Measurements from ENCODE around the gene NF2. TPM values are rescaled to one million over a fixed set of nuclear protein-coding genes. Genes with fewer than 3 reads are reported as not detected.

The NF2 gene
- polyA plus RNA-seq, 3 donors, result 7.7 to 15.5 (median 8.4) TPM

- no peaks in the 10 kb centered on the region for H3K9me3 ChIP-seq (replicated peaks in 1 of 2; ENCODE audit: control insufficient read depth in 1 of 2, insufficient read depth in 1 of 2, low read length in 2 of 2)
- 100% methylated on average over 3 of the region's 10 CpGs for WGBS (ENCODE audit: insufficient coverage)
- peak overlapping the region in 6 of 7 donors; percentile 14 to 94 (median 78) for H3K27ac Mint-ChIP-seq
These were observed 38.4 kb downstream of the NF2 start for GRCh38 chr22:29641700-29642330.

DNA sequence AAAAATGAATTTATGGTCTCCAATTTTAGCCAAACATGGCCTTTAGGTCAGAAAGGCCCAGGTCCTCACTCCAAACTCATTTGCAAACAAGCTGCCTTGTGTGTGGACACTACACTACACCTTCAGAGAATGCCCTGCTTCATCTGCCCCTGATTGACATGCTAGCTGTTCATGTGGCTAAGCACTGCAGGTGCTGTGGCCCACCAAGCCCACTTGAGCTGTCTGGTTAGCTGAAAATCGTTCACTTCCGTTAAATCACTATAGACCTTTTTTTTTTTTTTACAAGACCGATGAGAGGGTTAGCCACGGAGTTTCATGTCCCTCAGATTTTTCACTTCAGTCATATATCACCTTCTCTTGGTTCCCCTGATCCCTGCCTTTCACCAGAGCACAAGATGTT, 39.3 kb downstream of the NF2 start:
- Mint-ChIP-seq H3K4me3 (no peak overlapping the region), H3K9me3 (no peaks in the 10 kb centered on the region), H3K27me3 (ENCODE audit: low read depth in 3 of 3) (no peaks in the 10 kb centered on the region), H3K4me1 (peaks cover 22% of the 10 kb centered on the region), H3K27ac (peak overlapping the region in 2 of 7 donors; percentile 21 to 73), H3K36me3 (peaks cover 50 to 60% of the 10 kb centered on the region in 2 donors)
- Histone ChIP-seq H3K9me3 (replicated peaks in 1 of 2; ENCODE audit: control insufficient read depth in 1 of 2, insufficient read depth in 1 of 2, low read length in 2 of 2) (no peaks in the 10 kb centered on the region), H3K4me3 (replicated peaks in 1 of 3; ENCODE audit: low read depth in 2 of 3, low read length in 3 of 3) (no peak overlapping the region), H3K79me2 (ENCODE audit: insufficient read depth, low read length) (no peaks in the 10 kb centered on the region), H3K4me1 (ENCODE audit: control insufficient read depth in 1 of 2, insufficient read depth in 2 of 2, low read length in 2 of 2) (peaks cover 20% of the 10 kb centered on the region in 2 donors), H3K36me3 (replicated peaks in 1 of 2; ENCODE audit: control insufficient read depth in 1 of 2, insufficient read depth in 2 of 2, low read length in 2 of 2) (peaks cover 18 to 60% of the 10 kb centered on the region in 2 donors), H4K20me1 (ENCODE audit: insufficient read depth, low read length) (no peaks in the 10 kb centered on the region), H3K4me2 (replicated peaks; ENCODE audit: extremely low read depth, low read length, poor library complexity, severe bottlenecking) (no peak overlapping the region), H3K27ac (ENCODE audit: low read depth in 1 of 2, low read length in 2 of 2) (no peak overlapping the region), H3K9ac (ENCODE audit: insufficient read depth, low read length, poor library complexity, severe bottlenecking) (no peak overlapping the region), H3K27me3 (ENCODE audit: control insufficient read depth in 2 of 2, insufficient read depth in 2 of 2, low read length in 2 of 2) (no peaks in the 10 kb centered on the region), H2AFZ (ENCODE audit: insufficient read depth, low read depth, low read length, poor library complexity, severe bottlenecking) (no peak overlapping the region)
- WGBS (ENCODE audit: insufficient coverage), result 85% methylated on average over 2 of the region's 4 CpGs
- intact Hi-C loops (cut with micrococcal nuclease), result no loop called here
- TF ChIP-seq, protein P1, sequence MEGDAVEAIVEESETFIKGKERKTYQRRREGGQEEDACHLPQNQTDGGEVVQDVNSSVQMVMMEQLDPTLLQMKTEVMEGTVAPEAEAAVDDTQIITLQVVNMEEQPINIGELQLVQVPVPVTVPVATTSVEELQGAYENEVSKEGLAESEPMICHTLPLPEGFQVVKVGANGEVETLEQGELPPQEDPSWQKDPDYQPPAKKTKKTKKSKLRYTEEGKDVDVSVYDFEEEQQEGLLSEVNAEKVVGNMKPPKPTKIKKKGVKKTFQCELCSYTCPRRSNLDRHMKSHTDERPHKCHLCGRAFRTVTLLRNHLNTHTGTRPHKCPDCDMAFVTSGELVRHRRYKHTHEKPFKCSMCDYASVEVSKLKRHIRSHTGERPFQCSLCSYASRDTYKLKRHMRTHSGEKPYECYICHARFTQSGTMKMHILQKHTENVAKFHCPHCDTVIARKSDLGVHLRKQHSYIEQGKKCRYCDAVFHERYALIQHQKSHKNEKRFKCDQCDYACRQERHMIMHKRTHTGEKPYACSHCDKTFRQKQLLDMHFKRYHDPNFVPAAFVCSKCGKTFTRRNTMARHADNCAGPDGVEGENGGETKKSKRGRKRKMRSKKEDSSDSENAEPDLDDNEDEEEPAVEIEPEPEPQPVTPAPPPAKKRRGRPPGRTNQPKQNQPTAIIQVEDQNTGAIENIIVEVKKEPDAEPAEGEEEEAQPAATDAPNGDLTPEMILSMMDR (IDR thresholded peaks at IDR 0.05), result no peak
- DNase-seq, result no peak

More at GRCh38 chr22:29641700-29642330, 38.4 kb downstream of the NF2 start:
- Mint-ChIP-seq H3K9me3 (no peaks in the 10 kb centered on the region), H3K36me3 (peaks cover 49 to 57% of the 10 kb centered on the region in 2 donors), H3K4me1 (peaks cover 22% of the 10 kb centered on the region), H3K27me3 (ENCODE audit: low read depth in 3 of 3) (no peaks in the 10 kb centered on the region), H3K4me3 (peak overlapping the region in 1 of 2 donors; percentile 67)
- Histone ChIP-seq H3K27ac (ENCODE audit: low read depth in 1 of 2, low read length in 2 of 2) (peak overlapping the region in 1 of 2 donors; percentile 76), H3K4me3 (replicated peaks in 1 of 3; ENCODE audit: low read depth in 2 of 3, low read length in 3 of 3) (no peak overlapping the region), H3K9ac (ENCODE audit: insufficient read depth, low read length, poor library complexity, severe bottlenecking) (no peak overlapping the region), H3K4me2 (replicated peaks; ENCODE audit: extremely low read depth, low read length, poor library complexity, severe bottlenecking) (no peak overlapping the region), H3K79me2 (ENCODE audit: insufficient read depth, low read length) (peaks cover 5% of the 10 kb centered on the region), H3K36me3 (replicated peaks in 1 of 2; ENCODE audit: control insufficient read depth in 1 of 2, insufficient read depth in 2 of 2, low read length in 2 of 2) (peaks cover 20 to 60% of the 10 kb centered on the region in 2 donors), H3K27me3 (ENCODE audit: control insufficient read depth in 2 of 2, insufficient read depth in 2 of 2, low read length in 2 of 2) (no peaks in the 10 kb centered on the region), H4K20me1 (ENCODE audit: insufficient read depth, low read length) (peaks cover 4% of the 10 kb centered on the region), H3K4me1 (ENCODE audit: control insufficient read depth in 1 of 2, insufficient read depth in 2 of 2, low read length in 2 of 2) (peaks cover 20% of the 10 kb centered on the region in 2 donors), H2AFZ (ENCODE audit: insufficient read depth, low read depth, low read length, poor library complexity, severe bottlenecking) (no peak overlapping the region)
- intact Hi-C loops (cut with micrococcal nuclease), result no loop called here
- TF ChIP-seq, protein P1 (IDR thresholded peaks at IDR 0.05), result no peak
- DNase-seq, result peak in 1 of 3 donors; percentile 64
